DND-41 (cell line): Measurements from ENCODE around the gene GBA3.

Experiments
- EZH2 ChIP-seq: IDR thresholded peaks from 3 replicates; pipeline ENCODE4 v1.6.1; 2012; ENCODE audit warnings: borderline replicate concordance, low read depth, mild to moderate bottlenecking, moderate library complexity, low read length, inconsistent platforms; ENCODE audit not compliant: severe bottlenecking
- TF ChIP-seq, protein P1 (sequence below): IDR thresholded peaks from 2 replicates; pipeline ENCODE4 v1.5.1; 2012; ENCODE audit warnings: borderline replicate concordance, low read length, moderate library complexity, mild to moderate bottlenecking; ENCODE audit not compliant: poor library complexity, severe bottlenecking; ENCODE audit errors: extremely low read depth

DNA sequence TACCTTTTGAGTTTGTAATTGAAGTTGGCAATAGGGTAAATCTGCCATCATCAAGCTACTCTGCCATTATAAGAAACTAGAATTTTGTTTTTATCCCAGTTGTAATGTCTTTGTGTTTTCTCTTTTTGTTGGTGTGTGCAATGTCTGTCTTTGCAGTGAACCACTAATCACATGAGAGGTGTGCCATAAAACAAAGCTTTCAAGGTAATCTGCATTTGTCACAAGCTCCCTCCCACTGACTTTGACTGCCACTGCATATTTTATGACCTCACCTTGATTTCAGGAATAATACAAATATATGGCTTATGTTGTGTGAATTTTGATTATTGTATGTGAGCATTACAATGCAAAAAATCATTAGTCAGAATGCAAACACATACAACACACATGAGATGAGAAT lies 9.0 kb upstream of the GBA3 start:
- TF ChIP-seq, protein P1, sequence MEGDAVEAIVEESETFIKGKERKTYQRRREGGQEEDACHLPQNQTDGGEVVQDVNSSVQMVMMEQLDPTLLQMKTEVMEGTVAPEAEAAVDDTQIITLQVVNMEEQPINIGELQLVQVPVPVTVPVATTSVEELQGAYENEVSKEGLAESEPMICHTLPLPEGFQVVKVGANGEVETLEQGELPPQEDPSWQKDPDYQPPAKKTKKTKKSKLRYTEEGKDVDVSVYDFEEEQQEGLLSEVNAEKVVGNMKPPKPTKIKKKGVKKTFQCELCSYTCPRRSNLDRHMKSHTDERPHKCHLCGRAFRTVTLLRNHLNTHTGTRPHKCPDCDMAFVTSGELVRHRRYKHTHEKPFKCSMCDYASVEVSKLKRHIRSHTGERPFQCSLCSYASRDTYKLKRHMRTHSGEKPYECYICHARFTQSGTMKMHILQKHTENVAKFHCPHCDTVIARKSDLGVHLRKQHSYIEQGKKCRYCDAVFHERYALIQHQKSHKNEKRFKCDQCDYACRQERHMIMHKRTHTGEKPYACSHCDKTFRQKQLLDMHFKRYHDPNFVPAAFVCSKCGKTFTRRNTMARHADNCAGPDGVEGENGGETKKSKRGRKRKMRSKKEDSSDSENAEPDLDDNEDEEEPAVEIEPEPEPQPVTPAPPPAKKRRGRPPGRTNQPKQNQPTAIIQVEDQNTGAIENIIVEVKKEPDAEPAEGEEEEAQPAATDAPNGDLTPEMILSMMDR = no peak
- no peak for TF ChIP-seq EZH2
